ENCODE results near the gene PSAT1.

PSAT1 gene

GRCh38 chr9:78316166-78316892, 19.4 kb downstream of the PSAT1 start:
- no peak for DNase-seq (ENCODE audit: low read depth in 2 of 3, low spot score in 2 of 3)

DNA sequence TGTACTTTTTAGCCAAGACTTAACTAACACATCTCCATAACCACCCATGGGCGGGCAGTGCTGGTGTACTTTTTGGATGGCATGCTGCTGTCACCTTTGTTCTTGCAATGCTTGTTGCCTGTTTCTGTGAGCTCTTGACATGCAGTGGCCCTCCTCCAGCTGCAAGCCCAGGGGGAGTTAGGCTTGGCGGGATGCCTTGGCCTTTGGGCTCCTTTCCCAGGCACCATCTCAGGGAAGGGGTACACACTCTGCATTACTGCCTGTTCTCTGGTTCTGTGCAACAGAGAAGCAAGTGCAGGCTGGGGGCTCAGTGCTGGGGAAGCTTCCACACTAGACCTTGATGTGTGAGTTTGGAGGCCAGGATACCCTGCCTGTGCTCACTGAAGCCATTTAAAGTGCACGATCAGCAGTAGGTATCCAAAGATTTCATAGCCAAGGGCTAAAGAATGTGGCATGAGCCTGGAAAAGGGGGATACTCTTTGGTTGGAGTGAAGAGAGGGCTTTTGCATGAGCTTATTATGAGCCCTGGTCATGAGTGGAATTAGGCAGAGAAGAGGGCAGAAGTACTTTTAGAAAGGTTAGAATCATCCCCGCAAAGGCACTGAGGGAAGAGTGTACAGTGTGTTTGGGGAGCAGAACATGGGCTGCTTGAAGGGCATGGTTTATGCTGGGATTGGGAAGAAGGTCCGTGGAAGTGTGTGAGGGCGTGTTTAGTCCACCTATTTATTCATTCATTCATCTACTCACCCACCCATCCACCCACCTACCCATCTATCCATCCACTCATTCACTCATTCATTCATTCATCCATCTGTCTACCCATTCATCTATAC, 22.5 kb downstream of the PSAT1 start:
- DNase-seq (ENCODE audit: low read depth in 2 of 3, low spot score in 2 of 3), result no peak

GRCh38 chr9:78320030-78320693, 23.2 kb downstream of the PSAT1 start:
- DNase-seq (ENCODE audit: low read depth in 2 of 3, low spot score in 2 of 3), result no peak

DNA sequence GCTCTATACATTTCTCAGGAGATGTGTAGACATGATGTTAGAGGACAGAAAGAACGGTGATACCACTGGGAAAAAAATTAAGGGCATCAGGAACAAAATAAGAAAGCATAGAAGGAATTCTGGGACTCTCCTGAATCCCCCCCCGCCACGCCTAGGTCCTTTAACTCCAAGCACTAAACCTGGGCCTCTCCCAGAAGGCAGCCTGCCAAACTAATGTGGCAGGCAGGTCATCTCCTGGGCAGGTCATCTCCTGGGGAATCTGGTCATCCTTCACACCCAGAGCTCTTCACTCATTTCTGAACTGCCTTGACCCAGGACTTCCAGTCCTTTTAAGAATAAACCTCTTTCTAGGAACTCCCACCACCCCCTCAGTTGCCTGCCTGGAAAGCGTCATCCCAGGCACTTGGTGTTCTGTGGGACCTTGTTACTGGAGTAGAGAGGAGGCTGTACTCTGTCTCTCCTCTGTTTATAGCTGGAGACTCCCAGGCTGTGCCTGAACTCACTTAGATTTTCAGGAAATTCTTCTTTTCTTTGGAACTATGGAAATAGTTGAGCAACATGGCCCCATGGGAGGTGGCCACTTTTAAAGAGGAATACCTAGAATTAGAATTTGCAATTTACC, 24.1 kb downstream of the PSAT1 start:
- no peak for DNase-seq (ENCODE audit: low read depth in 2 of 3, low spot score in 2 of 3)

DNA sequence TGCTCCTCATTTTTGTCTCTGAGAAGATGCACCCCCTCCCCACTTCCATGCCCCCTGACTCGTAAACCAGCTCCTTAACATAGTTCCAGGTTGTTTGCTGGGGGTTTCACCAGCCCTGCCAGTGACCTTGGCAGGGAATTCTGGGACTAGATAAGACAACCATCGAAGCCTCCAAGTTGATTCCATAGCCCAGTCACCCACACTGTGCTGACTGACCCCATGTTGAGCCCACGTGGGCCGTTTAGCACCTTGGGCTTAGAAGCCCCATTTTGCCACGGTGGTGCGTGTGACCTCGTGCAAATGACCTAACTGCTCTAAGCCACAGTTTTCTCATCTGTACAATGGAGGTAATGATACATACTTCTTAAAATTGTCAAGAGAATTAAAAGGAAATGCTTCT, 24.6 kb downstream of the PSAT1 start:
- no peak for DNase-seq (ENCODE audit: low read depth in 2 of 3, low spot score in 2 of 3)

DNA sequence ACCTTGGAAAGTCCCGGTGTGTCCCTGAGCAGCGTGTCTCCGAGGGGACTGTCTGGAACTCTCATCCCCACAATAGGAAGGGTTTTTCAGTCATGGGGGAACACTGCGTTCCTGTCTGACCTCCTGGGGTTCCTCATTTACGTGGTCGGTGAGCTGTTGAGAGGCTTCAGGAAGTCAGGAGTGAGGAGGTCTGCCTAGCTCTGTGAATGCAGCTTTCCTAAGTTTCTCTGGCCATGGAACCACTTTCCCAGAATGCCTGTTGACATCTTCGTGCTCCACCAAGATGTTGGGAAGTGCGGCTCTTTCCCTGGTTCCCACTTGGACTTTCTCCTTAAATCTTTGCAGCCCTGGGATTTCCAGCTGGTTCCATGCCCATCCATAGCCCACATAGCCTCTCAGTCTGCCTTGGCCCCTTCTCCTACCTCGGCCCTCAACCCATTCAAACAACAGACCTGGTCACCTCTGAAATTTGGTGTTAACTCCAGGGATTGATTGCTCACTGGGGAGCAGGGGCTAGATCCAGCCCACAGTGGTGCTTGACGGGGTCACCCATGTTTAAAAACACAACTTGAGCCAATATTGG, 27.2 kb downstream of the PSAT1 start:
- no peak for DNase-seq (ENCODE audit: low read depth in 2 of 3, low spot score in 2 of 3)

GRCh38 chr9:78324682-78325081, 27.8 kb downstream of the PSAT1 start:
- DNase-seq (ENCODE audit: low read depth in 2 of 3, low spot score in 2 of 3), result no peak

DNA sequence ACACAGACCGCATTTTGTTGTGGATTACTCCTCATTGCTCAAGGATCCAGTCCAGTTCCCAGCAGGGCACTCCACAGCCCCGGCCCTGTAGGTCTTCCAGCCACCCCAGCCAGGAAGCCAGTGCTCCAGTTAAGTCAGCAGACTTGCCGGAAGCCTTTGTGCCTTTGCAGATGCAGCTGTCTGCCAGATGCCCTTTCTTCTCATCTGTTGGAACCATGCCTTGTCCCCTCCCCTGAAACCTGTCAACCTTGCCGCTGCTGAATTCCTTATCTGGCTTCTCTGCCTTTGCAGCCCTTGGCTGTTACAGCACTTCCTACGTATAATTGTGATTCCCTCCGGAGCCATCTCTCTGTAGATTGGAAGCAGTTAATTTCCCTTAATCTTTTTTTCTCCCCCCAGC, 28.4 kb downstream of the PSAT1 start:
- no peak for DNase-seq (ENCODE audit: low read depth in 2 of 3, low spot score in 2 of 3)

- no peak for DNase-seq (ENCODE audit: low read depth in 2 of 3, low spot score in 2 of 3)
Measured at GRCh38 chr9:78325846-78326360, 29.0 kb downstream of the PSAT1 start.

DNA sequence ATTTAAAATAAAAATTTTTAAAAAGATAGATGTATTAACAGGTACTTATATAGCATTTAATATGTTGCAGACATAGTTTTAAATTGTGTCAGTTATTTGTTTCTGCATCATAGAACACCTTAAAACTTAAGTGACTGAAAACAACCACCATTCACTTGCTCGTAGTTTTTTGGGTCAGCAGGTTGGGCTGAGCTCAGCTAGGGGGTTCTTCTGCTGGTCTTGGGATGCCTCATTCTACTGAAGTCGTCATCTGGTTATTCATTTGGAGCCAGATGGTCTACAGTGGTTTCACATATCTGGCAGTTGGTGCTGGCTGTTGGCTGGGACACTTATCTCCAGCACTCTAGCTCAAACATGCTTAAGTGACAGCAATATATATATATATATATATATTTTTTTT, 29.6 kb downstream of the PSAT1 start:
- DNase-seq (ENCODE audit: low read depth in 2 of 3, low spot score in 2 of 3), result no peak

DNA sequence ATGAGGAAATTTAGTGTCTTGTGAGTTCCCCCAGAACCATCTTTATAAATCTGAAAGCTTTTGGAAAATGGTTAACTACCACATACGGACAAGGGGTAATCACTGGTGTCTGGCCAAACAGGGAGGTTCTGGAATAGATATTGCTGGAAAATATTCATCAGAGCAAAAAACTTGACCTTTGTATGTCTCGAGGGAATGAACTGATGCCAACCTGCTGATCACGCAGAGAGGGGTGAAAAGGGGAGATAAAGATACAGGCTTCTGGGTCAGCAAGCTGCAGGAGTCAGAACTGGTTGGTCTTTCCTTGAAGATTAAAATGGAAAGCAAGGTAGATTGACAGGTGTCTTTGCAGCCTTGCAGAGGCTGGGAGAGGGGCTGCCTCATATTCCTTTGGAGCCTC, 35.5 kb downstream of the PSAT1 start:
- DNase-seq (ENCODE audit: low read depth in 2 of 3, low spot score in 2 of 3), result no peak

DNA sequence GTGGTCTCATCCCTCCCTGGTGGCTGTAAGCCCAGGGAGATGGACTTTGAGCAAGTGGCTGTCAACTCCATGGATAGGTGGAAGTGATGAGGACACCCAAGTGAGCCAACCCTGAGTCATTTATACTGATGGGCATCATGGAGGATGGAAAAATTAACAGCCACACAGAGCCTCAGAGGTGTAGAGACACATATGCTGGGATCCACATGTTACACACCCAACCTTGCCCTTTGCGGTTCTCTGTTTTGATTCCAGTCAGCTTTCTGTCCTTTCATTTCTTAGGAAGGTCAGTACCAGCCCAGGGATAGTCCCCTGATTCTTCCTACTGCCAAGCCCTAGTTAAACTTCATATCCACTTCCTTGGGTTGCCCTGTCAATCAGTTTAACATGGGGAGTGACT, 51.9 kb downstream of the PSAT1 start:
- DNase-seq (ENCODE audit: low read depth in 2 of 3, low spot score in 2 of 3), result no peak

- DNase-seq (ENCODE audit: low read depth in 2 of 3, low spot score in 2 of 3), result no peak
Measured at GRCh38 chr9:78351816-78352215, 54.9 kb downstream of the PSAT1 start.

GRCh38 chr9:78354324-78354973, 57.5 kb downstream of the PSAT1 start:
- DNase-seq (ENCODE audit: low read depth in 2 of 3, low spot score in 2 of 3), result no peak

- DNase-seq (ENCODE audit: low read depth in 2 of 3, low spot score in 2 of 3), result no peak
Measured at GRCh38 chr9:78354989-78355388, 58.1 kb downstream of the PSAT1 start.

GRCh38 chr9:78356634-78357033, 59.7 kb downstream of the PSAT1 start:
- DNase-seq (ENCODE audit: low read depth in 2 of 3, low spot score in 2 of 3), result no peak

- DNase-seq (ENCODE audit: low read depth in 2 of 3, low spot score in 2 of 3), result no peak
Measured at GRCh38 chr9:78357165-78357873, 60.4 kb downstream of the PSAT1 start.

DNA sequence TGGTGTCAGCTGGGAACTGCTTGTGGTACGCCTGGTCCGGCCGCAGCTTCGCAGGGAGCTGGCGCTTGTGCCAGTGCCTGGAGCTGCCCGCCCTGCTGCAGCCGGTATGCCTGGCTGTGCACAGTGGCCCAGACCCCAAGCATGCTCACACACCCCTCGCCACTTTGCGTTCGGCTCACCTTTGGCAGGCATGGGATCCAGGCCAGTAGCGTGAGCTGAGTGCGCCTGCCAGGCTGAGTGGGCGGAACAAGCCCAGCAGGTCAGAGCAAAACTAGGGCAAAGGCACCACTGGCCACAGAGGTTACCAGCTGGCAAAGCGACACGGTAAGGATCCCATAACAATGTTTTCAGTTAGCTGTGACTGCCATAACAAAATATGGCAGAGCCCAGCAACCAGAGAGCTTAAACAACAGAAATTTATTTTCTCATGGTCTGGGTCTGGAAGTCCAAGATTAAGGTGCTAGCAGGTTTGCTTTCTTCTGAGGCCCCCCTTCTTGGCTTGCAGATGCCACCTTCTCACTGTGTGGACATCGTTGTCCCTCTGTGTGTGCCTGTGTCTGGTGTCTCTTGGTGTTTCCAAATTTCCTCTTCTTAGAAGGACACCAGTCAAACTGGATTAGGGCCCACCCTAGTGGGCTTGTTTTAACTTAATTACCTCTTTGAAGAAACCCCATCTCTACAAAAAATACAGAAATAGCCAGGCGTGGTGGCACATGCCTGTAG, 61.6 kb downstream of the PSAT1 start:
- no peak for DNase-seq (ENCODE audit: low read depth in 2 of 3, low spot score in 2 of 3)

DNA sequence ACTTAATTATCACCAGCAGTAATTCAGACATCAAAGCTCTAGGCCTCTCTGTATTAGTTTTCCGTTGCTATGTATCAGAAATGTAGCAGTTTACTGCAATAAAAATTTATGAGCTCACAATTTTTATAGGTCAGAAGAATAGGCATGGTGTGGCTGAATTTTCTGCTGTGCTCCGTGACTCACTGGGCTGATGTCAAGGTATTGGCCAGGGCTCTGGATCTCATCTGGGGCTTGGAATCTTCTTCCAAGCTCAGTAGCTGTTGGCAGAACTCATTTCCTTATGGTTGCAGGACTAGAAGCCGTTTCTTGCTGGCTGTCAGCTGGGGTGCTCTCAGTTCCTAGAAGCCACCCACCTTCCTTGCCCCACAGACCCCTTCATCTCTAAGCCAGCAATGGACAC, 66.3 kb downstream of the PSAT1 start:
- DNase-seq (ENCODE audit: low read depth in 2 of 3, low spot score in 2 of 3), result no peak
